IPS-18c (cell line): ENCODE measurements around the gene NINJ2.

Experiments used
- H3K4me3 ChIP-seq: 2 replicates; pipeline ENCODE4 v1.7.0; 2013; ENCODE audit warnings: low read depth, mild to moderate bottlenecking, low read length, moderate library complexity; ENCODE audit not compliant: insufficient read depth
- H3K9me3 ChIP-seq: one replicate; pipeline ENCODE4 v1.6.1; 2013; ENCODE audit warnings: mild to moderate bottlenecking, low read length, moderate library complexity; ENCODE audit not compliant: control insufficient read depth, insufficient read depth

Gene NINJ2

DNA sequence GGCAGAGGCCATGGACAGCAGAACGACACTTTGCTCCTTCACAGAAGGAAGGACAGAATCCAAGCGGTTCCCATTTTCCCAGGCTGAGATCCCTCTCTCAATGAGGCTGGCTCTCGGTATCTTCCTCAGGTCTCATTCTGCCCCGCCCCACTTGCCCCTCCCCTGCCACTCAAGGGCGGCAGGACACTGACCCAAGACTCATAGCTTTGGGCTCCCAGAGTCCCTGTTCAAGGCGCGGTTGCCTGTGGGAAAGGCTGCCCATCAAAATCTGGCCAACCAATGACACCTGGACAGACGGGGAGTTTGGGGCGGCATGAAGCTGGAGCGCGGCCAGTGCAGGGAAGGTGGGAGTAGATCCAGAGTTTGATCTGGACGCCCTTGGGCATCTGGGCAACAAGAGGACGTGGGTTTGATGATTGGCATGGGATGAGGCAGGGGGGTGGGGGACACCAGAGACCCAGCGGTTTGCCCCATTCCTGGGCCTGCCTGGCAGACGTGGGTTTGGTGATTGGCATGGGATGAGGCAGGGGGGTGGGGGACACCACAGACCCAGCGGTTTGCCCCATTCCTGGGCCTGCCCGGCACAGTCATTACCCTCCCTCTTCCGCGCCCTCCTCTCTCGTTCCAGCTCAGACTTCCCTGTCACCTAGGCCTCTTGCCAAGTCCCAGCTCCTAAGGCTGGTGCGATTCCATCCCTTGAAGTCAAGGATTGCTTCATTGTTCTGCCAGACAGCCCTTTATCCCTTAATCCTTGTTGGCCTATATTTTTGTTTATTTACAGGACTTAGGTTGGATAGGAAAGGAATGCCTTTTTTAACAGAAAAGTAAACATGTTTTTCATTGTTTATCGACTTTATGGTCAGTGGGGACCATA, 92.1 kb downstream of the NINJ2 start:
- peaks cover 2% of the 10 kb centered on the region for H3K9me3 ChIP-seq
- peak overlapping the region; percentile 68 for H3K4me3 ChIP-seq

DNA sequence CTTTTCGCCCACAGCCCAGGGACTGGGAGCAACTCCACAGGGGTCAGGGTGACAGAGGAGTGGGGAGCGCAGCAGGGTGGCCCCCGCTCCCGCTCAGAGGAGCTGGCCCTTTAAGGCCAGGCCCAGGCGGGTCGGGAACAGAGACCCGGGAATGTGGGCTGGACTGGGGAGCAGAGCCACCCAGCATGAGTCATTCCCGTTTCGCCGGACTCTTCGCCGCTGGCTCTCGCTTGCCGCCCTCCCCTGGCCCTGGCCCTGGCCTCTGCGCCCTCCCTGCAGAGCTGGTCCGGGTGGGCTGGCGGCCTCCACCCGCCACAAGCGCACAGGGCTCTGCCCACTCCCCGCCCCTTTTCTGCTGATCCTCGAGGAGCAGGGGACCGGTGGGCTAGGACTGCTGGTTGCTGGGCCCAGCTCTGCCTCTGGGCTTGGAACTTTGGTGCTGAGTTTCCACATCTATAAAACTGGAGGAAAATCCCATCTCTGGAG, 92.8 kb downstream of the NINJ2 start:
- Histone ChIP-seq H3K4me3 (peak overlapping the region; percentile 68), H3K9me3 (peaks cover 2% of the 10 kb centered on the region)

DNA sequence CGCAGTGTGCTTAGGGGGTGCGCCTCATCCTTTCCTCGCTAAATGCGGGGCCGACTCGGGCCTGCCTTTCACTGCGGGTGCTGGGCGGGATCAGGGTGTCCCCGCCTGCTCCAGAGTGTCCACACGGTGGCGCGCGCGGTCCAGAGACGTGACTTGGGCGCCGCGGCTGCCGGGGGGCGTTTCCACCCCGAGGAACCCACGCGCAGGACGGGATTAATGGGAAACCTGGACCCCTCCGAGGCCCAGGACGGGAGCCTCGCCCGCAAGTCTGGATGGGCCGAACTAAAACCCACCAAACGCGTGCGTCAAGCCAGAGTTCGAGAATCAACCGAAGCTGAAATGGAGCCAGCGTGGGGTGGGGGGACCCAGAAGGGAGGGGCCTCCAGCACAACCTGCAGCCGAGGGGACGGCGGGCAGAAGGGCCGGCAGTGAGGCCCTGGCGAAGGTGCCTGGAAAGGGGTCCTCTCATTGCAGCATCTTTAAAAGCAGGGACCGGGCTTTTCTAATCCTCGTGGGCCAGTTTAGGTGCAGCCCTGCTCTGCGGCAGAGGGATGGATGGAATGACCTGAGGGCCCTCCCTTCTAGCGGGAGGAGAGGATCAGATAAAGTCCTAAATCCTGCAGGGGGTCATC, 93.3 kb downstream of the NINJ2 start:
- H3K4me3 ChIP-seq, result peak overlapping the region; percentile 68
- peaks cover 2% of the 10 kb centered on the region for H3K9me3 ChIP-seq

DNA sequence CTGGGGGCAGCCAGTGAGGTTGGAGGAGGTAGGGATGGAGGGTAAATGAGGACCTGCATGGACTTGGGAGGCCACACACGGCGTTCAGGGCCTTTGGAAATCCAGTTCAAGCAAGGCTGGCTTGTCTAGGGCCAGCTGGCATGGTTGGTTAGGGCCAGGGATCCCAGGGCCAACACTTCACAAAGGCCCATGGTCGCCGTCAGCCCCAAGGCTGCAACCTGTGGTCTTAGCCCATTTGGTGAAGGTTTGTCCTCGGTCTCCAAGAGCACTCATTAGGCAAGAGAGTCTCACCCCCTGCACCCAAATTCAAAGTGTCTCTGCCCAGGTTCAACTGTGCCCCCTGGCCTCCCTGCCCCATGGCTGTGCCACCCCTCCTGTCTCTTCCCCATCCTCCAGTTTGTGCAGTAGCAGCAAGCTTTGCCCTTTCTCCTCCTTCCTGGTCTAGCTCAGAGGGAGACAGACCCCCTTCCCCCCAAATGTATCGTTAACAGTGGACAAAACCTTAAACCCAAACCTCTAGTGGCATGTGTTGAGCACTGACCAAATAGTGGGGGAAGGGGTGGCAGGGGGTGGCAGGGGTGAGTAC, 94.1 kb downstream of the NINJ2 start:
- Histone ChIP-seq H3K9me3 (peaks cover 2% of the 10 kb centered on the region), H3K4me3 (0 out of 2 replicates have a peak overlapping the region, but pooled peaks have one; percentile 68)

DNA sequence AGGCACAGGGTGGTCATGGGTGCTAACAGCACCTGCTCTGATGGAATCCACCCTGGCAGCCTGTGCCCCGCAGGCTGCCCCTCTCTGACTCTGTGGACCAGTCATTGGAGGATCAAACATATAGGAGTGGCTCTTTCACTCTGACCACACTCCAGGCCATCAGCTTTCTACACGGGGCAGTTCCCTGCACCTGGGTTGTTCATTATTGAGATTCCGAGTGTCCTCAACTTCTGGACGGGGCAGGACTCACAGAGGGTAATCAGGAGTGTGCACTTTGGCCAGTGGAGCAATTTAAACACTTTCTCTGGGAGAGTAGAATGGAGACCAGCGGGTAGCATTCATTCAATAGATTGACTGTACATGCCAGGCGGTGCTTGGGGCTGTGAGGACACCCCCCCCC, 94.8 kb downstream of the NINJ2 start:
- Histone ChIP-seq H3K4me3 (no peak overlapping the region), H3K9me3 (peaks cover 2% of the 10 kb centered on the region)

DNA sequence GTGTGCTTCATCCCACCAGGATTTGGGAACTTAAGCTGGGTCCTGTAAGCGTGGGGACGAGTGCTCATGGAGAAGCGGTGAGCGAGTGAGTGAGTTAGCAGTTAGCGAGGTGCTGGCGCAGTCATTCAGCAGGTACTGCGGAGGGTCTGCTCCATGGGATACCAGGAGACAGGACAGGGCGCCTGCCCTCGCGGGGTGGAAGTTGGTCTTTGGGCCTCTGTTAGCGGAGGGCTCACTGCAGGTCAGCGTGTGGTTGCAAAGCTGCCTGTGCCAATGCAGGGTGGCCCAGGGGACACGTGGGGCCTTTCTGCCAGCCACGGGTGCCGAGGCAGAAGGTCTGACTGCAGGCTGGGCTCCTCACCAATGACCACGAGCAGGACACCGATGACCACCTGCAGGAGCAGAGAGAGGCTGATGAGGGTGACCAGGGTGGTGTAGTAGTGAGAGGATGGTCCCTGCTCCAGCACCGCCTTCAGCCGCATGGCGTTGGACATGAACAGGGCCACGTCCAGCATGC, 97.6 kb downstream of the NINJ2 start:
- Histone ChIP-seq H3K9me3 (peaks cover 2% of the 10 kb centered on the region), H3K4me3 (no peak overlapping the region)

DNA sequence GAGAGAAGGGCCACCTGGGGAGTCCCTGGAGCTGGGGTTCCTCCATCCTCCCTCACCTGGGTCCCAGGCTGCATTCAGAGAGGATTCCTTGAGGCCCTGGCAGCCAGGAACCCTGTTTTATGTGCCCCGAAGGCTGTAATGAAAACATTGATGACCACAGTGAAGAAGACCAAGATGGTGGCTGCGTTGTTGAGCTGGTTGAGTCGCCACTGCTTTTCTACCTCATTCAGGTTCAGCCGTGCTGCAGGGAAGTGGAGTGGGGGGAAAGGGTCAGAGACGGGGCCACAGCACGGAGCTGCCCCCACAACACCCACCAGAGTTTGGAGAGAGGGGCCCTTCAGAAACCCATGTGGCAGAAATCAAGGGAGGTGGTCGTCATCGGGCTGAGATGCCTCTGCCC, 98.1 kb downstream of the NINJ2 start:
- Histone ChIP-seq H3K9me3 (no peaks in the 10 kb centered on the region), H3K4me3 (no peak overlapping the region)

DNA sequence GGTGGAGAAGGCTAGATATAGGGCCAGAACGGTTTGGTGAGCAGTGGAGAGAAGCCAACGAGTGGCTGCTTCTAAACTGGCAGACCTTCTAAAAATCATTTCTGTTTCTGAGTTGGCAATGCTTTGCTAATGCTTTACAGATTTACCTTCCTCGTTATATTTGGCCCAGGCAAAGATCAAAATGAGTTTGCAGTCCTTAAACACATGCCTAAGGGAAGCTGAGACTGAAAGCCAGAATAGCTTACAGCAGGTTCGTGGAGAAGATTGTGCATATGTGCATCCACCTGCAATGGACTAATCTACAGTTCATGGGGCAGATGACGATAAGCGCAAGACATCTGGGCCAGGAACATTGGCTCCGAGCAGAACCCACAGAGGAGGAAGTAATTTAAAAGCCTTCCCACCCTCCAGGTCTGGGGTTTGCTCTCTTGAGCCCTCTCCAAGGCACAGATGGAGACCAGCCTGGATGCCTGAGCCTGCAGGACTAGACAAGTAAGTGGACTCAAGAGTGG, 99.4 kb downstream of the NINJ2 start:
- Histone ChIP-seq H3K9me3 (no peaks in the 10 kb centered on the region), H3K4me3 (no peak overlapping the region)

DNA sequence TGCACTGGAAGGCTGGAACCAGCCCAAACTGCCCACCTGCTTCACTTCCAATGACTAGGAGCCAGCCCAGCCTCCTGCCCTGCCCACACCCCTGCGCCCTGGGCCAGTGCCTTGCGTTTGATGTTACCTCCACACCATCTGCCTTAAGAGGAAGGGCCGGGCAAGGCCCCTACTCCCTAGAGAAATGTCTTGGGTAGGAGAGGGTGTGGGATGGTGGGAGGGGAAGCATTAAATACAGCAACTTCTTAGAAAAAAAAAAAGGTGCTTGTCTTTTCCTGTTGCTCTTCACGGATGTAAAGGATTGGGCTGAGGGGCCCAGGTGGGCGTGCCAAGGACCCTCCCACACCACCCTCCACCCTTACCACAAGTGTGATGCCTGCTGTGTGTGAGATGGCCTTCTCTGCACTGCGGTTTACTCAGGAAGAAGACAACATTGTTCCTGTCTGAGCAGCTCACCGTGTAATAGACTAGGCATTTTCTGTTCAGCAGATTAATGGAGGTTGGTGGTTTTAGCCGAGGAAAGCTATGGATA, 99.9 kb downstream of the NINJ2 start:
- Histone ChIP-seq H3K4me3 (no peak overlapping the region), H3K9me3 (no peaks in the 10 kb centered on the region)

DNA sequence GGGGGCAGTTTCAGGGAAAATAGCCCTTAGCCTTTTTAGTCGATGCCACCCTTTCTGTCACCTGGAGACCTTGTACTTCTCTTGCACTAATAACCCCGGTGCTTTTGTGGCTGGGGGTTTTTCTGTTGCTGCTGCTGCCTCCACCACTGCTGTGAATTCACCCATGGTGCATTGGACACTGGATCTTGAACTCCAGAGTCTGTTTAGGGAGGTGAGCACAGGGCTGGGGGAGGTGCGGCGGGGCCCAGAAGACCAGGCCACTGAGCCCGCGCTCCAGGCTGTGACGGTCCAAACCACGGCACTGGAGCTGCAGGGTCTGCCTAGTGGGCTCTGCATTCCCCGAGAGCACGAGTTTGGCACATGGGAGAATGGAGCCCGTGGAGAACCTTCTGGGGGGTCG, 100.6 kb downstream of the NINJ2 start:
- H3K4me3 ChIP-seq, result no peak overlapping the region
- no peaks in the 10 kb centered on the region for H3K9me3 ChIP-seq

DNA sequence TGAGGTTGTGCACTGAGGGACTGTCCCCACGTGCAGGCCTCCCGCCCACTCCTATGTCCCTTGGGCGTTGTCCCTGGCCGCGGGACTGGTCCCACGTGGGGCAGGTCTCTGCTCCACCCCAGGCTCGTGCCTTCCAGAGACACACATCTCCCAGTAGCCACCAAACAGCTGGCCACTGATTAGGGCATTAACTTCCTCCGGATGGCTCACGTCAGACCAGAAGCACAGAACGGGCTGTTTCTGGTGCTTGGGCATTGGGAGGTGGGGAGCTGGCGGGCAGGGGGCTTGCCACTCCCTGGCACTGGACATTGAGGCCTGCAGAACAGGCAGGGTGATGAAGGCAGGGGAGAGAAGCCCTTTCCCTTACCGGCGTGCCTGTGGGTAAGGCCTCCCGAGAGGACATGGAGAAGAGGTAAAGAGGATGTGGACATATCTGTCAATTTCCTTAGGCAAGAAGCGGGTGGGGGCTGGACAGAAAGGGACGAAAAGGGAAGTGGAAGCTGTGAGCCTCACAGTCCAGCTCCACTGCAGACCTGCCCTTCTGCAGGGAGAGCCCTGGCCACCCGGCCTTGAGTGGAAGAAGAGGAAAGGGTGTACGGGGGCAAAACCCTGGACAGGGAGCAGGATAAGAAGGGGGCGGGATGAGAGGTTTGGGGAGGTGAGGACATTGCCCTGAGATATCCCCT, 101.2 kb downstream of the NINJ2 start:
- H3K9me3 ChIP-seq, result no peaks in the 10 kb centered on the region
- H3K4me3 ChIP-seq, result no peak overlapping the region

DNA sequence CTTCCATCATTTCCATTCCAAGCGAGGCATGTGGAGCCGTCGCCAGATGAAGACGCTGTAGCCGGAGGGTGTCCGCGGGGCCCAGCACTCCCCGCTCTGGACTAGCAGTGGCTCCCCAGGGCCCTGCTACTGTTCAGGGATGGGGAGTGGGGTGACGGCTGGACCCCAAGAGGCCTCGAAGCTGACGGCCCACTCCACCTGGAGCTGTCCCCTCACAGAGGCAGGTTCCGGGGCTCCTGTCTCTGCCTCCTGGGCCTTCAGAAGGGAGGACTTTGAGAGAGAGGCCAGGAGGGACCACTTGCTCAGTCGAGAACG, 101.9 kb downstream of the NINJ2 start:
- Histone ChIP-seq H3K4me3 (no peak overlapping the region), H3K9me3 (no peaks in the 10 kb centered on the region)

DNA sequence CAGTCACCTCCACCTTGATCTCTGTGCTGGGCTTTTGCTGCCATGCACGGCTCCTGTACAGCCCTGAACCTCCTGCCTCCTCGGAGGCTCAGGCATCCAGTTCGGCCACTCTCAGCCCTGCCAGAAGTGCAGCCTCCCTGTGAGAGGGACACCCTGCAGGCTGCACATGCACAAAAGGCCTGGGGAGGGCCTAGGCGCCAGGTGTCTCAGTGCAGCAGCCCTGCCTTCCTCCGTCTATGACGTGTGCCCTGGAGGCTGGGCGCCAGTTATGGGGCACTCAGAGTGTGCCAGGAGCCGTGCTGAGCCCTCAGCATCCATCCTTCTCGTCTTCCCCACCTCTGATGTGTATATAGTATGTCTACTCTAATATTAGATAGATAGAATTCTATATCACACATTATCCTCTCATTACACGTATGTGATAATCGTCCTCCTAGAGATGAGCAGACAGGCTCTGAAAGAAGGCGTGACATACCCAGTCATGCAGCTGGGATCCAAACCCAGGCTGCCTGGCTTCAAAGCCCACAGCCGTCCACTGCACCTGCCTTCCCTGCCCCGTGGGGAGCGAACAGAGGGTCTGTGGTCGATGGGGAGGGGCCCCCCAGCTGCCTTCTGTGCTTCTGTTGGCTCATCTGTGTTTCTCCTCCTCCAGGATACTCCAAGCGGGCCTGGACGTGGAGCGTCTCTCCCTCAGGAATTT, 102.4 kb downstream of the NINJ2 start:
- Histone ChIP-seq H3K4me3 (no peak overlapping the region), H3K9me3 (no peaks in the 10 kb centered on the region)

DNA sequence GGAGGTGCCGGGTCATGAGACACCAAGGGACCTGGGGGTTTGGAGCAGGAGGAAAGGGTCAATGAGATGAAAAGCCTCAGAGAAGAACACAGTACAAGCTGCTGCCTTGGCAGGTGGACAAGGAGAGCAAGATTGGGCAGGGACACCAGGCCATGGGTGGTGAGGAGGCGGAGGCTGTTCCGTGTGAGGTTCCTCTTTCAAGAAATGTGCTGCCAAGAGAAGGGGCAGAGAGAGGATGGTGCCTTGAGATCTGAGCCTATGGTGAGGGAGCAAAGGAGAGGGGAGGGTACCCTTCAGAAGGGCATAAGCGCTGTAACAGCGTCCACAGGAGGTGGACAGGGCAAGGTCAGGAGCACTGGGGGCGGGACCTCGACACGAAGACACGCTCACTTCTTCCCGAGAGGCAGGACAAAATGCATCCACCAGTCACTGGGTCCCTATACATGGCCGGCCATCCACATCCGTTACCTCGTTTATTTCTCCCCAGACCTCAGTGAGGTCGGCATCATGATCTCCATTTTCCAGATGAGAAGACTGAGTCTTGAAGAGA, 103.3 kb downstream of the NINJ2 start:
- Histone ChIP-seq H3K9me3 (no peaks in the 10 kb centered on the region), H3K4me3 (no peak overlapping the region)

DNA sequence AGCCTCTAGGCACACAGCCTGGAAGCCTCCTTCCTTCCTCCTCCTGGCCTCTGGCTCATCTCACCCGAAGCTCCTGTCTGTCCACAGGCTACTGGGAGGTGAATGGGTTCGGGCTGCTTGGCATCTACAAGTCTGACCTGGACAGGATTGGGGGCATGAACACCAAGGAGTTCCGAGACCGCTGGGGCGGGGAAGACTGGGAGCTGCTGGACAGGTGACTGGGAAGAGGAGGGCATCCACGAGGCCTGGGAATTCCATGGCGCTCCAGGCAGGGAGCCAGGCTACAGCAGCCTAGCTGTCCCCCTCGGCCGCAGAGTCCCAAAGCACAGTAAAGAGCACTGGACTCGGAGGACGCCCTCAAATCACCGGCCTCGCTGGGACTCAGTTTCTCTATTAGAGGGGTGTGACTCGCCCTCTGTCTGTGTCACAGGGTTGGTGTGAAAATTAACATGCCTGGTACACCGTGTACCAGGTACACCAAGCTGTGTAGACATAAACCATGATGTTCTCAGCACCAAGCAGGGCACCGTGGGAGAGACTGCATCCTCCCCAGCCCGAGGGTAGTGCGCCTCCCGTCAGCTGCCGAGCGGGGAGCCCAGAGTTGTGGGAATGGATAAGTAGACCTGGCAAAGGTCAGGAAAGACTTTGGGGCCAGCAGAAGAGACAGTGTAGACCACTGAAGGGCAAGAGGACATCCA, 103.9 kb downstream of the NINJ2 start:
- H3K4me3 ChIP-seq, result no peak overlapping the region
- no peaks in the 10 kb centered on the region for H3K9me3 ChIP-seq

DNA sequence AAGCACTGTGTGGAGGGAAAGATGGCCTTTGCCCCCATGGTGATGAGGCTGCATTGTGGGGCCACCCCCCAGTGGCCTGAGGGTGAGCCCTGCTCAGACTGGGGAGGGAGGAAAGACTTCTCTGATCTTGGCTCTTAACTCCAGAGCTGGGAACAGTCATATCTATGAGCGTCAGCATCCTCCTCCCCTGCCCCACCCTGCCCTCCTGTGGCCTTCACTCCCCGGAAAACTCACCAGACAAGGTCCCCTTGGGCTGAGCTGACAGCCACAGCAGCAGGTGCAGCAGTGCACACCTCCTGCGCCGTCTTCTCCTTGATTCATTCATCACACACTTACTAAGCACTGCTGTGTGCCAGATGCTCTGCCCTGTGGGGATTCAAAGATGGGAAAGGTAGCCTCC, 104.7 kb downstream of the NINJ2 start:
- no peak overlapping the region for H3K4me3 ChIP-seq
- no peaks in the 10 kb centered on the region for H3K9me3 ChIP-seq
